ENCODE results near the gene BNC2. TPM values are rescaled to one million over a fixed set of nuclear protein-coding genes. Genes with fewer than 3 reads are reported as not detected.
A peak's percentile ranks its signal among the peaks of the same experiment; 100 is the strongest.

The BNC2 gene
- total RNA-seq, 1 donor = 53.9 TPM

DNA sequence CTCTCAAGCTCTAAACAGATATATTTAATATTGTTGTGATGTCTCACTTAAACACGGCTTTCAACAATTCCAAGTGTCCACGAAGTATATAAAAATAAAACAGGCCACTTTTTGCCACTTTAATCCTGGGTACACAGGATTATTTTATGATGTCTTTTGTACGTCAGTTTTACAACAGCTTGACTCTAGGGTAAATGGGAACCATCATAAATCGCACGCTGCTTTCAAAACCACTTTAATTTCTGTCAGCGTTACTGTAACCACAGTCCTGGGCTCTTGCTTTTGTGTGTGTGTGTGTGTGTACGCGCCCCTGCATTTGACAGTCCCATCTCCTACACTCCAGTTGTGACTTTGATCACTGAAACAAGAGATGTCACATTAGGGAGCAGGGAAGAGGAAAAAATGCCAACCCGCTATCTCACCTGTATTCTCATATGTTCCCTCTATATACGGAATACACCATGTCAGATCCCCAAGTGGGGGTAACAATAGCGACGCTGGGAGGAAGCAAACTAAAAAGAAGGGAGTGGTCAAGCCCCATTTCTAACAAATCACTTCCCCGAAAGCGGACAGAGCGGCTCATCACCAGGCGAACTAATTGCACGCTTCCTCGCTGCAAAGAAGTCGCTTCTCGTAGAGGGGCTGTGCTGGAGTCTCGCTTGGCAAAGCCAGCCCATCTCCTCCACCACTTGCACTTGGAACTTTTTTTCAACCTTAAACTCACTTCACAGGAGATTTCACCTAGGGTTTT, 1.2 kb downstream of the BNC2 start:
- Histone ChIP-seq H3K27ac (ENCODE audit: low read depth, low read length) (peak overlapping the region; percentile 75), H2AFZ (ENCODE audit: low read length) (peak overlapping the region; percentile 71), H3K4me3 (ENCODE audit: insufficient read depth, low read length) (peak overlapping the region; percentile 89), H3K9me3 (ENCODE audit: low read depth, low read length) (no peaks in the 10 kb centered on the region), H3K36me3 (ENCODE audit: insufficient read depth, low read length) (no peaks in the 10 kb centered on the region), H3K4me1 (ENCODE audit: insufficient read depth, low read length) (peaks cover 52% of the 10 kb centered on the region), H3K27me3 (ENCODE audit: insufficient read depth, low read length) (no peaks in the 10 kb centered on the region), H3K4me2 (ENCODE audit: insufficient read depth, low read length) (peak overlapping the region; percentile 92), H3K79me2 (ENCODE audit: insufficient read depth, low read length) (peaks cover 60% of the 10 kb centered on the region), H4K20me1 (ENCODE audit: insufficient read depth, low read length) (no peaks in the 10 kb centered on the region)
- peak; percentile 83 for DNase-seq (ENCODE audit: insufficient read length, low spot score, missing footprints)
- TF ChIP-seq, protein P1, sequence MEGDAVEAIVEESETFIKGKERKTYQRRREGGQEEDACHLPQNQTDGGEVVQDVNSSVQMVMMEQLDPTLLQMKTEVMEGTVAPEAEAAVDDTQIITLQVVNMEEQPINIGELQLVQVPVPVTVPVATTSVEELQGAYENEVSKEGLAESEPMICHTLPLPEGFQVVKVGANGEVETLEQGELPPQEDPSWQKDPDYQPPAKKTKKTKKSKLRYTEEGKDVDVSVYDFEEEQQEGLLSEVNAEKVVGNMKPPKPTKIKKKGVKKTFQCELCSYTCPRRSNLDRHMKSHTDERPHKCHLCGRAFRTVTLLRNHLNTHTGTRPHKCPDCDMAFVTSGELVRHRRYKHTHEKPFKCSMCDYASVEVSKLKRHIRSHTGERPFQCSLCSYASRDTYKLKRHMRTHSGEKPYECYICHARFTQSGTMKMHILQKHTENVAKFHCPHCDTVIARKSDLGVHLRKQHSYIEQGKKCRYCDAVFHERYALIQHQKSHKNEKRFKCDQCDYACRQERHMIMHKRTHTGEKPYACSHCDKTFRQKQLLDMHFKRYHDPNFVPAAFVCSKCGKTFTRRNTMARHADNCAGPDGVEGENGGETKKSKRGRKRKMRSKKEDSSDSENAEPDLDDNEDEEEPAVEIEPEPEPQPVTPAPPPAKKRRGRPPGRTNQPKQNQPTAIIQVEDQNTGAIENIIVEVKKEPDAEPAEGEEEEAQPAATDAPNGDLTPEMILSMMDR (IDR thresholded peaks at IDR 0.05; ENCODE audit: extremely low read depth, low read depth, low read length) = no peak

- H3K4me1 ChIP-seq (ENCODE audit: insufficient read depth, low read length) = peaks cover 58% of the 10 kb centered on the region
Observed at GRCh38 chr9:16868701-16869100, 1.8 kb downstream of the BNC2 start.

GRCh38 chr9:16867576-16868311, 2.7 kb downstream of the BNC2 start:
- H2AFZ ChIP-seq (ENCODE audit: low read length) = peak overlapping the region; percentile 39
- peak overlapping the region; percentile 75 for H3K27ac ChIP-seq (ENCODE audit: low read depth, low read length)
- DNase-seq (ENCODE audit: insufficient read length, low spot score, missing footprints) = peak; percentile 82
- peak overlapping the region; percentile 89 for H3K4me3 ChIP-seq (ENCODE audit: insufficient read depth, low read length)
- no peaks in the 10 kb centered on the region for H3K36me3 ChIP-seq (ENCODE audit: insufficient read depth, low read length)
- TF ChIP-seq, protein P1 (IDR thresholded peaks at IDR 0.05; ENCODE audit: extremely low read depth, low read depth, low read length) = no peak
- peaks cover 63% of the 10 kb centered on the region for H3K4me1 ChIP-seq (ENCODE audit: insufficient read depth, low read length)
- peaks cover 75% of the 10 kb centered on the region for H3K79me2 ChIP-seq (ENCODE audit: insufficient read depth, low read length)
- peak overlapping the region; percentile 92 for H3K4me2 ChIP-seq (ENCODE audit: insufficient read depth, low read length)
- no peaks in the 10 kb centered on the region for H3K27me3 ChIP-seq (ENCODE audit: insufficient read depth, low read length)
- no peaks in the 10 kb centered on the region for H4K20me1 ChIP-seq (ENCODE audit: insufficient read depth, low read length)
- no peaks in the 10 kb centered on the region for H3K9me3 ChIP-seq (ENCODE audit: low read depth, low read length)

More at GRCh38 chr9:16868701-16869100, 1.8 kb downstream of the BNC2 start:
- TF ChIP-seq, protein P1 (IDR thresholded peaks at IDR 0.05; ENCODE audit: extremely low read depth, low read depth, low read length) = no peak
- peak overlapping the region; percentile 92 for H3K4me2 ChIP-seq (ENCODE audit: insufficient read depth, low read length)
- H3K79me2 ChIP-seq (ENCODE audit: insufficient read depth, low read length) = peaks cover 66% of the 10 kb centered on the region
- DNase-seq (ENCODE audit: insufficient read length, low spot score, missing footprints) = peak; percentile 57
- H3K27ac ChIP-seq (ENCODE audit: low read depth, low read length) = peak overlapping the region; percentile 75
- H3K27me3 ChIP-seq (ENCODE audit: insufficient read depth, low read length) = no peaks in the 10 kb centered on the region
- no peaks in the 10 kb centered on the region for H4K20me1 ChIP-seq (ENCODE audit: insufficient read depth, low read length)
- peak overlapping the region; percentile 89 for H3K4me3 ChIP-seq (ENCODE audit: insufficient read depth, low read length)
- H2AFZ ChIP-seq (ENCODE audit: low read length) = no peak overlapping the region
- H3K36me3 ChIP-seq (ENCODE audit: insufficient read depth, low read length) = no peaks in the 10 kb centered on the region
- no peaks in the 10 kb centered on the region for H3K9me3 ChIP-seq (ENCODE audit: low read depth, low read length)

- no peak overlapping the region for H3K4me3 ChIP-seq (ENCODE audit: insufficient read depth, low read length)
- H3K36me3 ChIP-seq (ENCODE audit: insufficient read depth, low read length) = no peaks in the 10 kb centered on the region
- no peaks in the 10 kb centered on the region for H3K27me3 ChIP-seq (ENCODE audit: insufficient read depth, low read length)
- TF ChIP-seq, protein P1 (IDR thresholded peaks at IDR 0.05; ENCODE audit: extremely low read depth, low read depth, low read length) = no peak
- peak overlapping the region; percentile 75 for H3K27ac ChIP-seq (ENCODE audit: low read depth, low read length)
- peaks cover 57% of the 10 kb centered on the region for H3K4me1 ChIP-seq (ENCODE audit: insufficient read depth, low read length)
- H4K20me1 ChIP-seq (ENCODE audit: insufficient read depth, low read length) = no peaks in the 10 kb centered on the region
- peak; percentile 63 for DNase-seq (ENCODE audit: insufficient read length, low spot score, missing footprints)
- no peaks in the 10 kb centered on the region for H3K9me3 ChIP-seq (ENCODE audit: low read depth, low read length)
- H3K4me2 ChIP-seq (ENCODE audit: insufficient read depth, low read length) = peak overlapping the region; percentile 92
- H2AFZ ChIP-seq (ENCODE audit: low read length) = no peak overlapping the region
- H3K79me2 ChIP-seq (ENCODE audit: insufficient read depth, low read length) = peaks cover 86% of the 10 kb centered on the region
Observed at GRCh38 chr9:16866587-16866986, 3.9 kb downstream of the BNC2 start.
